ENCODE results near the gene ADGRG1.

Gene ADGRG1

GRCh38 chr16:57620335-57621231 is 7.8 kb upstream of the ADGRG1 start:
- no peak for DNase-seq (ENCODE audit: low spot score)

GRCh38 chr16:57621521-57622271 is 6.7 kb upstream of the ADGRG1 start:
- no peak for DNase-seq (ENCODE audit: low spot score)

- no peak for DNase-seq (ENCODE audit: low spot score)
Observed at GRCh38 chr16:57622361-57623250, 5.8 kb upstream of the ADGRG1 start.

GRCh38 chr16:57623251-57624043 is 5.0 kb upstream of the ADGRG1 start:
- DNase-seq (ENCODE audit: low spot score), result no peak

GRCh38 chr16:57624044-57624688 is 4.3 kb upstream of the ADGRG1 start:
- DNase-seq (ENCODE audit: low spot score), result no peak

GRCh38 chr16:57624806-57625500 is 3.5 kb upstream of the ADGRG1 start:
- no peak for DNase-seq (ENCODE audit: low spot score)

- no peak for DNase-seq (ENCODE audit: low spot score)
Observed at GRCh38 chr16:57626420-57627170, 1.8 kb upstream of the ADGRG1 start.

- DNase-seq (ENCODE audit: low spot score), result no peak
Observed at GRCh38 chr16:57627184-57627871, 1.1 kb upstream of the ADGRG1 start.

- DNase-seq (ENCODE audit: low spot score), result no peak
Observed at GRCh38 chr16:57628783-57629293, 408 bp downstream of the ADGRG1 start.

- DNase-seq (ENCODE audit: low spot score), result no peak
Observed at GRCh38 chr16:57629516-57630406, 1.3 kb downstream of the ADGRG1 start.

- no peak for DNase-seq (ENCODE audit: low spot score)
Observed at GRCh38 chr16:57630407-57630797, 2.0 kb downstream of the ADGRG1 start.

GRCh38 chr16:57630931-57631845 is 2.8 kb downstream of the ADGRG1 start:
- DNase-seq (ENCODE audit: low spot score), result no peak

GRCh38 chr16:57632568-57632967 is 4.1 kb downstream of the ADGRG1 start:
- no peak for DNase-seq (ENCODE audit: low spot score)

GRCh38 chr16:57633383-57634064 is 5.1 kb downstream of the ADGRG1 start:
- no peak for DNase-seq (ENCODE audit: low spot score)

- DNase-seq (ENCODE audit: low spot score), result peak; percentile 29
Observed at GRCh38 chr16:57634171-57634570, 5.7 kb downstream of the ADGRG1 start.
